HepG2 (cell line): ENCODE results near the gene ANAPC2. TPM values are rescaled to one million over a fixed set of nuclear protein-coding genes. Genes with fewer than 3 reads are reported as not detected.

Source experiments
- ATAC-seq: fragments of 200-7000 bp; cut with Tn5 transposase; 3 replicates; pipeline ENCODE4 v1.9.1; 2020; ENCODE audit warnings: mild to moderate bottlenecking, moderate library complexity
- BruUV-seq: library from RNA; stranded (reverse); fragments of 400-500 nt; replicated peaks from 2 replicates; lab custom pipeline; 2021; lab: Mats Ljungman, UMichigan
- CTCF ChIA-PET: fragments of 300-600 bp; formaldehyde crosslinking; extraction: SDS; loops from one replicate; lab custom pipeline; 2021; ENCODE audit warnings: low total read pairs, inconsistent platforms, low intra/inter-chr PET ratio; lab: Yijun Ruan, JAX
- POLR2A ChIA-PET: fragments of 350-600 bp; sonication (Branson Sonifier 250); formaldehyde crosslinking; loops from one replicate; lab custom pipeline; 2020; ENCODE audit warnings: antibody characterized with exemption, inconsistent platforms; lab: Yijun Ruan, JAX
- DNase-seq: peaks from one replicate; pipeline ENCODE4 v3.0.0-alpha.2; 2015; ENCODE audit warnings: low spot score
- FAIRE-seq: peaks from 3 replicates; lab custom pipeline; 2011; peaks lifted over from hg19 to GRCh38; lab: Jason Lieb, UNC
- H2AFZ ChIP-seq: one replicate; pipeline ENCODE4 v1.6.1; 2011; ENCODE audit warnings: low read length, inconsistent platforms
- H3K27ac ChIP-seq: fragments of 300-600 bp; 3 replicates; pipeline ENCODE4 v1.8.0; 2011; ENCODE audit warnings: mixed run types, mild to moderate bottlenecking, mixed read lengths, low read length, inconsistent platforms; ENCODE audit not compliant: insufficient read depth; ENCODE audit errors: extremely low read length
- H3K27me3 ChIP-seq, 2 experiments: fragments of 200-600 bp in 1 of 2; 2 replicates in 1 of 2; 3 replicates in 1 of 2; pipeline versions ENCODE4 v1.6.0 to v1.8.0; 2011; ENCODE audit warnings: low read length in 2 of 2, mild to moderate bottlenecking in 2 of 2, moderate library complexity in 2 of 2, inconsistent platforms in 1 of 2; ENCODE audit not compliant: insufficient read depth in 2 of 2, control insufficient read depth in 1 of 2
- H3K36me3 ChIP-seq, 2 experiments: fragments of 200-600 bp in 1 of 2; replicated peaks in 1 of 2; 2 replicates in 1 of 2; 3 replicates in 1 of 2; pipeline versions ENCODE4 v1.5.1 to v1.8.0; 2011; ENCODE audit warnings: low read length in 2 of 2, inconsistent platforms in 1 of 2; ENCODE audit not compliant: insufficient read depth in 2 of 2, control insufficient read depth in 1 of 2
- H3K4me1 ChIP-seq: 2 replicates; pipeline ENCODE4 v1.5.1; 2012; ENCODE audit warnings: low read length, inconsistent platforms; ENCODE audit not compliant: insufficient read depth
- H3K4me2 ChIP-seq: 2 replicates; pipeline ENCODE4 v1.6.0; 2011; ENCODE audit warnings: low read depth, low read length, inconsistent platforms
- H3K4me3 ChIP-seq, 3 experiments: fragments of 200-600 bp in 1 of 3; sonication (generic), shearing (Covaris generic) in 1 of 3; replicated peaks in 1 of 3; 2 replicates each; pipeline ENCODE4 v1.5.1; 2011 to 2016; ENCODE audit warnings: low read length in 3 of 3, inconsistent platforms in 2 of 3, low read depth in 2 of 3, mild to moderate bottlenecking in 2 of 3, control low read depth in 1 of 3, mixed read lengths in 1 of 3; ENCODE audit not compliant: insufficient read depth in 1 of 3
- H3K79me2 ChIP-seq: one replicate; pipeline ENCODE4 v1.6.1; 2011; ENCODE audit warnings: low read length, inconsistent platforms; ENCODE audit not compliant: insufficient read depth
- H3K9ac ChIP-seq: 2 replicates; pipeline ENCODE4 v1.6.0; 2011; ENCODE audit warnings: mild to moderate bottlenecking, low read depth, low read length, inconsistent platforms; ENCODE audit not compliant: insufficient read depth
- H3K9me3 ChIP-seq: 2 replicates; pipeline ENCODE4 v1.5.1; 2012; ENCODE audit warnings: mild to moderate bottlenecking, low read length
- H4K20me1 ChIP-seq: 2 replicates; pipeline ENCODE4 v1.6.0; 2011; ENCODE audit warnings: inconsistent platforms, mild to moderate bottlenecking, low read length, moderate library complexity; ENCODE audit not compliant: insufficient read depth
- ARHGAP35 ChIP-seq: sonication (generic); formaldehyde crosslinking; IDR thresholded peaks from 2 replicates; pipeline ENCODE4 v1.9.0; 2022; ENCODE audit warnings: mild to moderate bottlenecking, inconsistent platforms, moderate library complexity, missing genetic modification reagents, borderline replicate concordance
- ARNT ChIP-seq: fragments of 450-650 bp; IDR thresholded peaks from 2 replicates; pipeline ENCODE4 v1.6.1; 2017
- ERF ChIP-seq: IDR thresholded peaks from 2 replicates; pipeline ENCODE4 v1.6.1; 2018; ENCODE audit warnings: missing biosample characterization, missing genetic modification reagents
- GTF3A ChIP-seq: sonication (generic); formaldehyde crosslinking; conservative IDR thresholded peaks from 2 replicates; pipeline ENCODE4 v1.4.0; 2020; ENCODE audit warnings: mild to moderate bottlenecking, missing genetic modification reagents
- HNRNPUL1 ChIP-seq: fragments of 200-400 bp; formaldehyde crosslinking; IDR thresholded peaks from 2 replicates; pipeline ENCODE4 v1.6.1; 2017; ENCODE audit warnings: low read depth, mild to moderate bottlenecking, low read length, moderate library complexity
- KAT2B ChIP-seq: fragments of 150-350 bp; IDR thresholded peaks from 2 replicates; pipeline ENCODE4 v1.6.1; 2014; ENCODE audit warnings: low read depth, low read length, borderline replicate concordance
- KAT8 ChIP-seq: IDR thresholded peaks from 2 replicates; pipeline ENCODE4 v1.6.1; 2016; ENCODE audit warnings: missing genetic modification reagents, missing compliant biosample characterization
- MAFK ChIP-seq, 2 experiments: IDR thresholded peaks in 1 of 2; conservative IDR thresholded peaks in 1 of 2; 2 replicates each; pipeline ENCODE4 v1.6.1; 2011; ENCODE audit warnings: improper control_type of control experiment in 2 of 2, low read length in 2 of 2
- NFAT5 ChIP-seq: sonication (generic); formaldehyde crosslinking; IDR thresholded peaks from 2 replicates; pipeline ENCODE4 v1.4.0; 2020; ENCODE audit warnings: missing genetic modification reagents
- NRL ChIP-seq: sonication (generic); formaldehyde crosslinking; IDR thresholded peaks from 2 replicates; pipeline ENCODE4 v1.5.0; 2020; ENCODE audit warnings: missing genetic modification reagents, mild to moderate bottlenecking, moderate library complexity, borderline replicate concordance
- RCOR2 ChIP-seq: IDR thresholded peaks from 2 replicates; pipeline ENCODE4 v1.6.1; 2016; ENCODE audit warnings: missing biosample characterization, missing genetic modification reagents
- ZBTB42 ChIP-seq: sonication (generic); formaldehyde crosslinking; IDR thresholded peaks from 2 replicates; pipeline ENCODE4 v1.5.0; 2020; ENCODE audit warnings: mild to moderate bottlenecking, missing genetic modification reagents
- ZFP36L1 ChIP-seq: sonication (generic); formaldehyde crosslinking; IDR thresholded peaks from 2 replicates; pipeline ENCODE4 v1.8.0; 2022; ENCODE audit warnings: mild to moderate bottlenecking, missing genetic modification reagents, moderate library complexity
- ZNF12 ChIP-seq: sonication (generic); formaldehyde crosslinking; IDR thresholded peaks from 2 replicates; pipeline ENCODE4 v1.5.0; 2020; ENCODE audit warnings: missing genetic modification reagents
- ZNF253 ChIP-seq: sonication (generic); formaldehyde crosslinking; IDR thresholded peaks from 2 replicates; pipeline ENCODE4 v1.8.0; 2022; ENCODE audit warnings: mild to moderate bottlenecking, missing genetic modification reagents, borderline replicate concordance
- ZNF274 ChIP-seq: sonication (generic); formaldehyde crosslinking; IDR thresholded peaks from 2 replicates; pipeline ENCODE4 v1.5.1; 2020; ENCODE audit warnings: mild to moderate bottlenecking, missing genetic modification reagents
- ZNF33B ChIP-seq: sonication (generic); formaldehyde crosslinking; IDR thresholded peaks from 2 replicates; pipeline ENCODE4 v1.5.1; 2020; ENCODE audit warnings: mild to moderate bottlenecking, missing genetic modification reagents
- ZNF44 ChIP-seq: sonication (generic); formaldehyde crosslinking; IDR thresholded peaks from 2 replicates; pipeline ENCODE4 v1.5.1; 2020; ENCODE audit warnings: mild to moderate bottlenecking, missing genetic modification reagents
- ZNF501 ChIP-seq: sonication (generic); formaldehyde crosslinking; IDR thresholded peaks from 2 replicates; pipeline ENCODE4 v1.5.1; 2020; ENCODE audit warnings: mild to moderate bottlenecking, moderate library complexity, missing genetic modification reagents
- ZNF557 ChIP-seq: sonication (generic); formaldehyde crosslinking; IDR thresholded peaks from 2 replicates; pipeline ENCODE4 v1.4.0; 2020; ENCODE audit warnings: missing genetic modification reagents
- ZNF558 ChIP-seq: sonication (generic); formaldehyde crosslinking; IDR thresholded peaks from 2 replicates; pipeline ENCODE4 v1.9.0; 2022; ENCODE audit warnings: mild to moderate bottlenecking, missing genetic modification reagents, borderline replicate concordance
- ZNF780A ChIP-seq: sonication (generic); formaldehyde crosslinking; IDR thresholded peaks from 2 replicates; pipeline ENCODE4 v1.8.0; 2022; ENCODE audit warnings: mild to moderate bottlenecking, missing genetic modification reagents, moderate library complexity
- WGBS: methylation state at CpG from one replicate; pipeline ENCODE4 v1.1.6; 2017; ENCODE audit warnings: low lambda C conversion rate; 5-methylcytosine and 5-hydroxymethylcytosine counted together
- in situ Hi-C: cut with HindIII; loops from 2 replicates; pipeline ENCODE4 v1.10.0; 2017; ENCODE audit warnings: low pct_unique_long_range_greater_than_20kb; ENCODE audit not compliant: extremely low pct_ligation_motif_present
- intact Hi-C: fragments of 100-400 bp; cut with micrococcal nuclease; formaldehyde crosslinking; loops from one replicate; pipeline ENCODE4 v1.10.0; 2022; ENCODE audit not compliant: unreplicated experiment
- polyA plus RNA-seq, 8 experiments: library from polyadenylated mRNA; depleted of rRNA in 3 of 8; stranded (reverse) in 7 of 8; unstranded in 1 of 8; fragments of >200 nt; fragmentation: Illumina TruSeq in 4 of 8; extraction: Trizol in 4 of 8; gene quantifications; 2 replicates each; pipeline versions ENCODE4 v1.2.1 to v1.2.3, GENCODE V29; 2011 to 2016; ENCODE audit warnings: low read depth in 4 of 8, missing spikeins in 1 of 8, mixed read lengths in 1 of 8; ENCODE audit not compliant: insufficient read depth in 1 of 8
- total RNA-seq, 5 experiments: library from RNA; depleted of rRNA; stranded (reverse); fragments of >200 nt; fragmentation: Illumina TruSeq; extraction: Trizol; gene quantifications; 2 replicates each; pipeline ENCODE4 v1.2.3, GENCODE V29; 2016; ENCODE audit warnings: low read depth in 1 of 5

Gene ANAPC2
- total and polyA plus RNA-seq, 2 of the 13 experiments (the other 11 are each of a cell fraction or from before 2014, with no cell fraction given) = 12.3 to 15.4 TPM

DNA sequence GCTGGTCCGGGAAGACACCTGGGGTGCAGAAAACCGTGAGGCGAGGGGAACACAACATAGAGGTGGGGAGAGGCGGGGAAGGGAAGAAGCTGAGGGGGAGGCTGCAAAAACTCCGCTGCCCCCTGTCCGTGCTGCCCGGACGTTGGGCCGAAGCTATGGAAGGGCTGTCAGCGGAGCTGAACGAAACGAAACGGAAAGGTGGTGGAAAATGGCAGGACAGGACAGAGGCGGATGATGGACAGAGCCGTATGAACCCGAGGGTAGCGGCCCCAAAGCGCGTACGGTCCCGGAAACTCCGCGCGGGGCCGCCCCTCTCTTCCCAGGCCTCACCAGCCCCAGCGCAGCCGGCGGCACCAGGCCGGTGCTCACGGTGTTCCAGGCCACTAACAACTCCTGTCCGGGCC is 272 bp downstream of the ANAPC2 start:
- Histone ChIP-seq H3K36me3 (peaks cover 21 to 34% of the 10 kb centered on the region in 2 experiments; a peak in 4 of 5 replicates), H3K79me2 (peaks cover 26% of the 10 kb centered on the region), H2AFZ (no peak overlapping the region), H3K27me3 (no peaks in the 10 kb centered on the region), H3K4me3 (peak overlapping the region; percentile 84 to 99 (median 97)), H3K4me1 (peaks cover 28% of the 10 kb centered on the region), H3K9ac (peak overlapping the region; percentile 87), H3K4me2 (peak overlapping the region; percentile 90), H3K9me3 (no peaks in the 10 kb centered on the region), H4K20me1 (no peaks in the 10 kb centered on the region), H3K27ac (peak overlapping the region; percentile 81)
- in situ Hi-C loops (loop anchor here (5.0 kb wide), 1 partner anchor 39 kb away; the partner anchor contains the start of genes CYSRT1 and RNF224), intact Hi-C loops (loop anchor here (1.0 to 2.0 kb wide), 3 partner anchors 17 to 39 kb away; partner anchors contain the start of genes NDOR1, RNF224 and TMEM203)
- ATAC-seq (peak; percentile 2; the same call in 2 of the 3 replicates), FAIRE-seq (no peak), DNase-seq (no peak)
- ChIA-PET CTCF (interaction anchor here (1.1 to 2.6 kb wide), 3 partner anchors 12 to 48 kb away, joined by 4 to 19 read pairs (median 16); partner anchors contain the start of gene RNF224), POLR2A (interaction anchor here (1.0 to 3.8 kb wide), 13 partner anchors 10 to 66 kb away, joined by 5 to 52 read pairs (median 12); partner anchors contain the start of genes NDOR1, NELFB, RNF208 and TMEM203)
- WGBS = under 1% methylated on average over 14 of the region's 31 CpGs
- BruUV-seq = TSS peak; percentile 77
- TF ChIP-seq ZFP36L1 (CRISPR knock-in tag) = 0 out of 2 replicates have a peak, but pooled peaks have one; percentile 52
- TF ChIP-seq ZNF501 (CRISPR knock-in tag) = peak; percentile 73; the same call in 1 of the 2 replicates
- 0 out of 2 replicates have a peak, but pooled peaks have one; percentile 96 for TF ChIP-seq ZNF44
- TF ChIP-seq ZNF12 (CRISPR knock-in tag) = no peak
- TF ChIP-seq ZNF558 (CRISPR knock-in tag) = no peak
- TF ChIP-seq HNRNPUL1 = no peak
- no peak for TF ChIP-seq KAT8
- TF ChIP-seq ARHGAP35 (CRISPR knock-in tag) = no peak
- no peak for TF ChIP-seq ZNF253 (CRISPR knock-in tag)
- no peak for TF ChIP-seq KAT2B
- TF ChIP-seq ZBTB42 (CRISPR knock-in tag) = no peak
- TF ChIP-seq NRL (CRISPR knock-in tag) = no peak
- TF ChIP-seq ERF (CRISPR knock-in tag) = no peak
- 0 out of 2 replicates have a peak, but pooled peaks have one; percentile 4 for TF ChIP-seq ZNF33B (CRISPR knock-in tag)
- TF ChIP-seq ZNF780A = 0 out of 2 replicates have a peak, but pooled peaks have one; percentile 36
- TF ChIP-seq ZNF274 (CRISPR knock-in tag) = peak; percentile 84; the same call in 1 of the 2 replicates
- TF ChIP-seq ARNT = no peak
- TF ChIP-seq RCOR2 = no peak
- no peak for TF ChIP-seq GTF3A (CRISPR knock-in tag)
- TF ChIP-seq NFAT5 (CRISPR knock-in tag) = no peak
- TF ChIP-seq MAFK (conservative IDR thresholded peaks at IDR 0.05 in 1 of 2, IDR thresholded peaks at IDR 0.05 in 1 of 2; ENCODE audit: low read length in 2 of 2) = no peak
- no peak for TF ChIP-seq ZNF557 (CRISPR knock-in tag)
